HUES48 (cell line): ENCODE measurements around the gene MAML3.
A peak's percentile ranks its signal among the peaks of the same experiment; 100 is the strongest.

Experiments used
- H3K27ac ChIP-seq: one replicate; pipeline ENCODE4 v1.7.0; 2013; ENCODE audit warnings: low read depth, low read length, inconsistent platforms
- H3K27me3 ChIP-seq: 2 replicates; pipeline ENCODE4 v1.6.1; 2013; ENCODE audit warnings: mild to moderate bottlenecking, low read length; ENCODE audit not compliant: control insufficient read depth, insufficient read depth
- H3K36me3 ChIP-seq: 2 replicates; pipeline ENCODE4 v1.6.1; 2013; ENCODE audit warnings: low read length; ENCODE audit not compliant: control insufficient read depth, insufficient read depth
- H3K4me1 ChIP-seq: 2 replicates; pipeline ENCODE4 v1.6.1; 2013; ENCODE audit warnings: mild to moderate bottlenecking, low read length; ENCODE audit not compliant: control insufficient read depth, insufficient read depth
- H3K4me3 ChIP-seq: 2 replicates; pipeline ENCODE4 v1.5.1; 2013; ENCODE audit warnings: mild to moderate bottlenecking, low read depth, low read length
- H3K9ac ChIP-seq: 2 replicates; pipeline ENCODE4 v1.6.1; 2013; ENCODE audit warnings: mild to moderate bottlenecking, low read depth, low read length, moderate library complexity
- H3K9me3 ChIP-seq: 2 replicates; pipeline ENCODE4 v1.6.1; 2013; ENCODE audit warnings: low read length; ENCODE audit not compliant: control insufficient read depth, insufficient read depth

The MAML3 gene

GRCh38 chr4:139893801-139894200 lies 260.2 kb downstream of the MAML3 start:
- Histone ChIP-seq H3K27ac (peak overlapping the region; percentile 19), H3K27me3 (no peaks in the 10 kb centered on the region), H3K9me3 (no peaks in the 10 kb centered on the region), H3K36me3 (no peaks in the 10 kb centered on the region), H3K4me1 (no peaks in the 10 kb centered on the region), H3K9ac (no peak overlapping the region), H3K4me3 (no peak overlapping the region)

- Histone ChIP-seq H3K36me3 (no peaks in the 10 kb centered on the region), H3K9me3 (no peaks in the 10 kb centered on the region), H3K4me1 (peaks cover 5% of the 10 kb centered on the region), H3K4me3 (no peak overlapping the region), H3K27me3 (no peaks in the 10 kb centered on the region), H3K9ac (no peak overlapping the region), H3K27ac (peak overlapping the region; percentile 19)
These were observed 260.8 kb downstream of the MAML3 start for GRCh38 chr4:139892973-139893736.

- H3K9ac ChIP-seq, result no peak overlapping the region
- peaks cover 17% of the 10 kb centered on the region for H3K4me1 ChIP-seq
- H3K27ac ChIP-seq, result no peak overlapping the region
- no peaks in the 10 kb centered on the region for H3K9me3 ChIP-seq
- H3K4me3 ChIP-seq, result no peak overlapping the region
- H3K36me3 ChIP-seq, result no peaks in the 10 kb centered on the region
- H3K27me3 ChIP-seq, result no peaks in the 10 kb centered on the region
These were observed 263.2 kb downstream of the MAML3 start for GRCh38 chr4:139890816-139891215.

GRCh38 chr4:139889901-139890300 lies 264.1 kb downstream of the MAML3 start:
- H3K27ac ChIP-seq, result no peak overlapping the region

GRCh38 chr4:139889264-139889663 lies 264.7 kb downstream of the MAML3 start:
- H3K9me3 ChIP-seq, result no peaks in the 10 kb centered on the region
- no peak overlapping the region for H3K9ac ChIP-seq
- peaks cover 17% of the 10 kb centered on the region for H3K4me1 ChIP-seq
- no peaks in the 10 kb centered on the region for H3K36me3 ChIP-seq
- no peaks in the 10 kb centered on the region for H3K27me3 ChIP-seq
- H3K4me3 ChIP-seq, result no peak overlapping the region
- no peak overlapping the region for H3K27ac ChIP-seq

More at GRCh38 chr4:139889901-139890300, 264.1 kb downstream of the MAML3 start:
- H3K36me3 ChIP-seq, result no peaks in the 10 kb centered on the region
- H3K27me3 ChIP-seq, result no peaks in the 10 kb centered on the region
- no peak overlapping the region for H3K9ac ChIP-seq
- no peak overlapping the region for H3K4me3 ChIP-seq
- no peaks in the 10 kb centered on the region for H3K9me3 ChIP-seq
- H3K4me1 ChIP-seq, result peaks cover 17% of the 10 kb centered on the region

GRCh38 chr4:139887962-139888735 lies 265.8 kb downstream of the MAML3 start:
- no peaks in the 10 kb centered on the region for H3K9me3 ChIP-seq
- H3K27ac ChIP-seq, result no peak overlapping the region

GRCh38 chr4:139887376-139887802 lies 266.6 kb downstream of the MAML3 start:
- no peaks in the 10 kb centered on the region for H3K36me3 ChIP-seq
- H3K4me3 ChIP-seq, result no peak overlapping the region
- peaks cover 17% of the 10 kb centered on the region for H3K4me1 ChIP-seq
- no peaks in the 10 kb centered on the region for H3K9me3 ChIP-seq
- H3K27me3 ChIP-seq, result no peaks in the 10 kb centered on the region
- H3K27ac ChIP-seq, result no peak overlapping the region
- no peak overlapping the region for H3K9ac ChIP-seq

More at GRCh38 chr4:139887962-139888735, 265.8 kb downstream of the MAML3 start:
- H3K4me3 ChIP-seq, result no peak overlapping the region
- no peaks in the 10 kb centered on the region for H3K27me3 ChIP-seq
- H3K4me1 ChIP-seq, result peaks cover 17% of the 10 kb centered on the region
- no peaks in the 10 kb centered on the region for H3K36me3 ChIP-seq
- no peak overlapping the region for H3K9ac ChIP-seq

GRCh38 chr4:139886798-139887197 lies 267.2 kb downstream of the MAML3 start:
- Histone ChIP-seq H3K9me3 (no peaks in the 10 kb centered on the region), H3K4me3 (no peak overlapping the region), H3K9ac (no peak overlapping the region), H3K36me3 (no peaks in the 10 kb centered on the region), H3K4me1 (peaks cover 17% of the 10 kb centered on the region), H3K27ac (no peak overlapping the region), H3K27me3 (no peaks in the 10 kb centered on the region)

GRCh38 chr4:139884438-139884837 lies 269.5 kb downstream of the MAML3 start:
- H3K27me3 ChIP-seq, result no peaks in the 10 kb centered on the region
- H3K27ac ChIP-seq, result no peak overlapping the region
- no peaks in the 10 kb centered on the region for H3K9me3 ChIP-seq
- no peak overlapping the region for H3K9ac ChIP-seq
- H3K4me1 ChIP-seq, result peaks cover 17% of the 10 kb centered on the region
- H3K4me3 ChIP-seq, result no peak overlapping the region
- H3K36me3 ChIP-seq, result no peaks in the 10 kb centered on the region

- no peak overlapping the region for H3K27ac ChIP-seq
- H3K4me1 ChIP-seq, result peaks cover 11% of the 10 kb centered on the region
- H3K36me3 ChIP-seq, result no peaks in the 10 kb centered on the region
- no peak overlapping the region for H3K4me3 ChIP-seq
- H3K27me3 ChIP-seq, result no peaks in the 10 kb centered on the region
- no peak overlapping the region for H3K9ac ChIP-seq
- no peaks in the 10 kb centered on the region for H3K9me3 ChIP-seq
These were observed 273.1 kb downstream of the MAML3 start for GRCh38 chr4:139880841-139881240.

GRCh38 chr4:139878050-139878449 lies 275.9 kb downstream of the MAML3 start:
- Histone ChIP-seq H3K9ac (no peak overlapping the region), H3K27me3 (no peaks in the 10 kb centered on the region), H3K36me3 (no peaks in the 10 kb centered on the region), H3K4me1 (peaks cover 21% of the 10 kb centered on the region), H3K4me3 (no peak overlapping the region), H3K9me3 (no peaks in the 10 kb centered on the region; the same call in 1 of the 2 replicates), H3K27ac (no peak overlapping the region)
